ENCODE data around the gene UBA52.

DNA sequence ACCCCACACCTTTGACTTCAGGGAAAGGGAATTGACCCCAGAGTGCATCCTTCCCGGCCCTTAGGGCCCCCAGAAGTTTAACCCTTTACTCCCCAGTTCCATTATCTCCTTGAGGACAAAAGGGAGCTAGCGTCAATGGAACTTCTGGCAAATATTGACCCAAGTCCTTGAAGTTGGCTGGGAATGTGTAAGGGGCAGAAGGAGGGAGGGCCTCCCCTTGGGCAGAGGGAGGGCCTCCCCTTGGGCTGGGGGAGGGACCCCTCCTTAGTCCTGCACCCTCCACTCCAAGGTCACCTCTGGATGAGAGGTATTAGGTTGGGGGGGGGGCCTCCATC, 38.0 kb downstream of the UBA52 start:
- TF ChIP-seq POLR2AphosphoS5 (IDR thresholded peaks at IDR 0.05; ENCODE audit: low read depth, low read length) (no peak), ASH2L (IDR thresholded peaks at IDR 0.05; ENCODE audit: low read length) (no peak), POLR2A (IDR thresholded peaks at IDR 0.05; ENCODE audit: control extremely low read depth in 1 of 2, low read depth in 2 of 2, low read length in 2 of 2) (no peak), CTBP2 (IDR thresholded peaks at IDR 0.05; ENCODE audit: borderline replicate concordance, insufficient read depth, insufficient read length, low read length) (no peak), SP4 (IDR thresholded peaks at IDR 0.05; ENCODE audit: low read length) (no peak), TBP (IDR thresholded peaks at IDR 0.05; ENCODE audit: low read depth, low read length) (no peak)
- TF ChIP-seq, protein P1, sequence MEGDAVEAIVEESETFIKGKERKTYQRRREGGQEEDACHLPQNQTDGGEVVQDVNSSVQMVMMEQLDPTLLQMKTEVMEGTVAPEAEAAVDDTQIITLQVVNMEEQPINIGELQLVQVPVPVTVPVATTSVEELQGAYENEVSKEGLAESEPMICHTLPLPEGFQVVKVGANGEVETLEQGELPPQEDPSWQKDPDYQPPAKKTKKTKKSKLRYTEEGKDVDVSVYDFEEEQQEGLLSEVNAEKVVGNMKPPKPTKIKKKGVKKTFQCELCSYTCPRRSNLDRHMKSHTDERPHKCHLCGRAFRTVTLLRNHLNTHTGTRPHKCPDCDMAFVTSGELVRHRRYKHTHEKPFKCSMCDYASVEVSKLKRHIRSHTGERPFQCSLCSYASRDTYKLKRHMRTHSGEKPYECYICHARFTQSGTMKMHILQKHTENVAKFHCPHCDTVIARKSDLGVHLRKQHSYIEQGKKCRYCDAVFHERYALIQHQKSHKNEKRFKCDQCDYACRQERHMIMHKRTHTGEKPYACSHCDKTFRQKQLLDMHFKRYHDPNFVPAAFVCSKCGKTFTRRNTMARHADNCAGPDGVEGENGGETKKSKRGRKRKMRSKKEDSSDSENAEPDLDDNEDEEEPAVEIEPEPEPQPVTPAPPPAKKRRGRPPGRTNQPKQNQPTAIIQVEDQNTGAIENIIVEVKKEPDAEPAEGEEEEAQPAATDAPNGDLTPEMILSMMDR (IDR thresholded peaks at IDR 0.05; ENCODE audit: control extremely low read depth in 1 of 3, insufficient read depth in 1 of 3, low read depth in 1 of 3, low read length in 3 of 3) = no peak
